SK-N-SH (cell line): ENCODE results near the gene GLCE. TPM values are rescaled to one million over a fixed set of nuclear protein-coding genes. Genes with fewer than 3 reads are reported as not detected.

Source experiments
- CTCF ChIA-PET: fragments of 300-600, 350-600 bp; formaldehyde crosslinking; extraction: SDS; loops from one replicate; lab custom pipeline; 2021; lab: Yijun Ruan, JAX
- POLR2A ChIA-PET: fragments of 350-600 bp; sonication (Branson Sonifier 250); formaldehyde crosslinking; extraction: SDS; loops from one replicate; lab custom pipeline; 2020; ENCODE audit warnings: antibody characterized with exemption, inconsistent platforms; lab: Yijun Ruan, JAX
- DNase-seq: peaks from one replicate; pipeline ENCODE4 v3.0.0; 2012
- H2AFZ ChIP-seq: fragments of 200-600 bp; sonication (generic); 2 replicates; pipeline ENCODE4 v1.8.1; 2016; ENCODE audit warnings: antibody characterized with exemption, mild to moderate bottlenecking, low read depth
- H3F3A ChIP-seq: fragments of 200-600 bp; sonication (generic); replicated peaks from 2 replicates; pipeline ENCODE3; 2016; ENCODE audit warnings: antibody characterized with exemption, mild to moderate bottlenecking; ENCODE audit not compliant: insufficient read depth
- H3K27ac ChIP-seq, 2 experiments: fragments of 200-500 bp in 1 of 2; fragments of 200-600 bp in 1 of 2; sonication (Bioruptor generic) in 1 of 2; sonication (generic), shearing (Covaris generic) in 1 of 2; 2 replicates each; pipeline versions ENCODE4 v1.5.1 to v1.6.1; 2014 to 2016; ENCODE audit warnings: low read depth in 2 of 2, inconsistent platforms in 1 of 2, low read length in 1 of 2, mild to moderate bottlenecking in 1 of 2, mixed read lengths in 1 of 2
- H3K27me3 ChIP-seq: fragments of 200-600 bp; sonication (generic), shearing (Covaris generic); 2 replicates; pipeline ENCODE4 v1.6.1; 2016; ENCODE audit warnings: mixed run types; ENCODE audit not compliant: insufficient read depth
- H3K36me3 ChIP-seq, 2 experiments: fragments of 200-500 bp in 1 of 2; fragments of 200-600 bp in 1 of 2; sonication (Bioruptor generic) in 1 of 2; sonication (generic) in 1 of 2; replicated peaks in 1 of 2; 2 replicates each; pipeline versions ENCODE3 to v1.5.1; 2014 to 2016; ENCODE audit warnings: low read length in 1 of 2, mild to moderate bottlenecking in 1 of 2; ENCODE audit not compliant: insufficient read depth in 2 of 2, control insufficient read depth in 1 of 2
- H3K4me1 ChIP-seq, 2 experiments: fragments of 200-500 bp in 1 of 2; fragments of 200-600 bp in 1 of 2; sonication (Bioruptor generic) in 1 of 2; sonication (generic), shearing (Covaris generic) in 1 of 2; 2 replicates each; pipeline versions ENCODE4 v1.5.1 to v1.6.1; 2014 to 2016; ENCODE audit warnings: low read depth in 1 of 2, low read length in 1 of 2, mixed run types in 1 of 2; ENCODE audit not compliant: insufficient read depth in 2 of 2, control insufficient read depth in 1 of 2
- H3K4me2 ChIP-seq: fragments of 200-600 bp; sonication (generic), shearing (Covaris generic); 2 replicates; pipeline ENCODE4 v1.6.1; 2017; ENCODE audit warnings: mixed run types
- H3K4me3 ChIP-seq, 2 experiments: fragments of 200-500 bp in 1 of 2; fragments of 200-600 bp in 1 of 2; sonication (Bioruptor generic) in 1 of 2; sonication (generic), shearing (Covaris generic) in 1 of 2; 2 replicates each; pipeline versions ENCODE4 v1.5.1 to v1.8.1; 2014 to 2016; ENCODE audit warnings: low read depth in 2 of 2, inconsistent platforms in 1 of 2, low read length in 1 of 2, mild to moderate bottlenecking in 1 of 2, mixed read lengths in 1 of 2, moderate library complexity in 1 of 2
- H3K79me2 ChIP-seq: fragments of 200-600 bp; sonication (generic); 2 replicates; pipeline ENCODE4 v1.8.1; 2017; ENCODE audit warnings: mild to moderate bottlenecking; ENCODE audit not compliant: insufficient read depth
- H3K9ac ChIP-seq: fragments of 200-600 bp; sonication (generic); 2 replicates; pipeline ENCODE4 v1.6.1; 2017; ENCODE audit warnings: mixed run types
- H3K9me2 ChIP-seq: fragments of 200-600 bp; sonication (generic); 2 replicates; pipeline ENCODE4 v1.6.1; 2017; ENCODE audit warnings: mixed run types
- H3K9me3 ChIP-seq: fragments of 200-600 bp; sonication (generic); 2 replicates; pipeline ENCODE4 v1.6.1; 2017; ENCODE audit warnings: mixed run types, mild to moderate bottlenecking, moderate library complexity
- H4K20me1 ChIP-seq: fragments of 200-600 bp; sonication (generic); 2 replicates; pipeline ENCODE4 v1.6.1; 2017; ENCODE audit warnings: mild to moderate bottlenecking, mixed run types; ENCODE audit not compliant: insufficient read depth
- CTCF ChIP-seq: fragments of 200-600 bp; sonication (generic); IDR thresholded peaks from 2 replicates; pipeline ENCODE4 v1.6.1; 2017; ENCODE audit warnings: antibody characterized with exemption, mild to moderate bottlenecking, moderate library complexity
- EP300 ChIP-seq, 2 experiments: IDR thresholded peaks; 2 replicates each; pipeline versions ENCODE4 v1.4.0 to v1.6.1; 2012; ENCODE audit warnings: borderline replicate concordance in 1 of 2, low read depth in 1 of 2, low read length in 1 of 2
- EZH2phosphoT487 ChIP-seq: fragments of 200-600 bp; sonication (generic); IDR thresholded peaks from 2 replicates; pipeline ENCODE4 v1.6.1; 2017; ENCODE audit warnings: low read depth, mixed run types, mild to moderate bottlenecking, antibody characterized with exemption, moderate library complexity, borderline replicate concordance
- FOSL2 ChIP-seq: IDR thresholded peaks from 2 replicates; pipeline ENCODE4 v1.4.0; 2012; ENCODE audit warnings: low read depth, mild to moderate bottlenecking, moderate library complexity, borderline replicate concordance
- GABPA ChIP-seq: IDR thresholded peaks from 2 replicates; pipeline ENCODE4 v1.4.0; 2012; ENCODE audit warnings: low read depth, mild to moderate bottlenecking
- JUND ChIP-seq: IDR thresholded peaks from 2 replicates; pipeline ENCODE4 v1.4.0; 2012
- NFIC ChIP-seq: IDR thresholded peaks from 2 replicates; pipeline ENCODE4 v1.4.0; 2012; ENCODE audit warnings: borderline replicate concordance
- NRF1 ChIP-seq: IDR thresholded peaks from 2 replicates; pipeline ENCODE4 v1.6.1; 2012; ENCODE audit warnings: low read depth, mild to moderate bottlenecking, low read length
- PBX3 ChIP-seq: IDR thresholded peaks from 2 replicates; pipeline ENCODE4; 2012
- RCOR1 ChIP-seq: fragments of 150-350 bp; IDR thresholded peaks from 2 replicates; pipeline ENCODE4 v1.6.1; 2017; ENCODE audit warnings: antibody characterized with exemption, low read length
- RXRA ChIP-seq: IDR thresholded peaks from 2 replicates; pipeline ENCODE4 v1.4.0; 2012; ENCODE audit warnings: low read depth, mild to moderate bottlenecking, borderline replicate concordance
- SIN3A ChIP-seq: IDR thresholded peaks from 2 replicates; pipeline ENCODE4 v1.6.1; 2012; ENCODE audit warnings: low read depth, mild to moderate bottlenecking, low read length, moderate library complexity, borderline replicate concordance
- SMC3 ChIP-seq: IDR thresholded peaks from 2 replicates; pipeline ENCODE4 v1.6.1; 2012; ENCODE audit warnings: low read depth, low read length, improper control_type of control experiment
- TCF12 ChIP-seq: IDR thresholded peaks from 2 replicates; pipeline ENCODE4 v1.4.0; 2012
- USF1 ChIP-seq: IDR thresholded peaks from 2 replicates; pipeline ENCODE4 v1.4.0; 2012; ENCODE audit warnings: low read depth, borderline replicate concordance
- YY1 ChIP-seq: IDR thresholded peaks from 2 replicates; pipeline ENCODE4 v1.4.0; 2012; ENCODE audit warnings: low read depth, mild to moderate bottlenecking
- WGBS: methylation state at CpG from one replicate; pipeline ENCODE4 v1.1.6; 2017; ENCODE audit warnings: low lambda C conversion rate; 5-methylcytosine and 5-hydroxymethylcytosine counted together
- polyA plus RNA-seq, 3 experiments: library from polyadenylated mRNA; depleted of rRNA; stranded (reverse); fragments of >200 nt; gene quantifications; 2 replicates each; pipeline ENCODE4 v1.2.3, GENCODE V29; 2012

Gene GLCE
- polyA plus RNA-seq, 1 of the 3 experiments (the other 2 are of a cell fraction): 19.5 TPM

GRCh38 chr15:69303337-69304181 is 143.1 kb downstream of the GLCE start:
- peak overlapping the region in 1 of 2 experiments; percentile 85; a peak in 1 of 4 replicates for H3K27ac ChIP-seq
- DNase-seq: no peak
- no peak overlapping the region for H3K9ac ChIP-seq
- no peak overlapping the region for H2AFZ ChIP-seq
- no peaks in the 10 kb centered on the region for H4K20me1 ChIP-seq
- no peaks in the 10 kb centered on the region for H3K27me3 ChIP-seq
- H3K79me2 ChIP-seq: peaks cover 4% of the 10 kb centered on the region; the same call in 1 of the 2 replicates
- H3F3A ChIP-seq: peaks cover 4% of the 10 kb centered on the region
- H3K4me1 ChIP-seq: peaks cover under 1 to 19% of the 10 kb centered on the region in 2 experiments; a peak in 3 of 4 replicates
- H3K9me2 ChIP-seq: no peaks in the 10 kb centered on the region
- POLR2A ChIA-PET: no interaction called here
- no peaks in the 10 kb centered on the region for H3K9me3 ChIP-seq
- CTCF ChIA-PET: interaction anchor here (0.8 to 2.7 kb wide), 3 partner anchors 11 to 235 kb away, joined by 3 to 9 read pairs (median 3); no protein-coding TSS in a partner anchor
- no peak overlapping the region for H3K4me3 ChIP-seq
- peaks cover 0 to 4% of the 10 kb centered on the region in 2 experiments for H3K36me3 ChIP-seq
- no peak for TF ChIP-seq EZH2phosphoT487
- TF ChIP-seq FOSL2: no peak
- TF ChIP-seq SIN3A: no peak
- peak; percentile 15; the same call in 1 of the 2 replicates for TF ChIP-seq PBX3
- no peak for TF ChIP-seq TCF12
- TF ChIP-seq CTCF: peak; percentile 47
- TF ChIP-seq NRF1: no peak
- TF ChIP-seq EP300 (IDR thresholded peaks at IDR 0.05; ENCODE audit: borderline replicate concordance in 1 of 2, low read depth in 1 of 2, low read length in 1 of 2): no peak
- no peak for TF ChIP-seq YY1
- WGBS: 80% methylated on average over 6 of the region's 6 CpGs
- H3K4me2 ChIP-seq: no peak overlapping the region

- DNase-seq: no peak
- peaks cover 4% of the 10 kb centered on the region; the same call in 1 of the 2 replicates for H3K79me2 ChIP-seq
- H3K27ac ChIP-seq: peak overlapping the region in 1 of 2 experiments; percentile 85; a peak in 1 of 4 replicates
- H3K9ac ChIP-seq: no peak overlapping the region
- no peak overlapping the region for H3K4me3 ChIP-seq
- H3K9me2 ChIP-seq: no peaks in the 10 kb centered on the region
- H4K20me1 ChIP-seq: no peaks in the 10 kb centered on the region
- ChIA-PET POLR2A (no interaction called here), CTCF (interaction anchor here (0.8 to 2.7 kb wide), 3 partner anchors 12 to 236 kb away, joined by 3 to 9 read pairs (median 3); no protein-coding TSS in a partner anchor)
- peaks cover 4% of the 10 kb centered on the region for H3F3A ChIP-seq
- H3K4me2 ChIP-seq: no peak overlapping the region
- no peaks in the 10 kb centered on the region for H3K27me3 ChIP-seq
- peaks cover 0 to 19% of the 10 kb centered on the region in 2 experiments; a peak in 3 of 4 replicates for H3K4me1 ChIP-seq
- H3K9me3 ChIP-seq: no peaks in the 10 kb centered on the region
- WGBS: 45% methylated on average over 5 of the region's 5 CpGs
- TF ChIP-seq NFIC (no peak), CTCF (no peak), RCOR1 (no peak), GABPA (no peak), JUND (no peak), RXRA (no peak), SMC3 (no peak), USF1 (no peak), NRF1 (no peak)
- H3K36me3 ChIP-seq: peaks cover 0 to 4% of the 10 kb centered on the region in 2 experiments
- H2AFZ ChIP-seq: no peak overlapping the region
Observed at GRCh38 chr15:69304182-69304545, 143.7 kb downstream of the GLCE start.
